ENCODE measurements around the gene DNHD1. TPM values are rescaled to one million over a fixed set of nuclear protein-coding genes. Genes with fewer than 3 reads are reported as not detected.

DNHD1 gene
- total and polyA plus RNA-seq, 2 of the 4 experiments (the other 2 are of a cell fraction), result 1.8 to 3.6 TPM

- H3K4me2 ChIP-seq (ENCODE audit: low read depth, low read length), result no peak overlapping the region
- dilution Hi-C loops (cut with HindIII; ENCODE audit: low sequenced_read_pairs, unreplicated experiment), result no loop called here
- H3K9me1 ChIP-seq (ENCODE audit: insufficient read depth, low read length), result peaks cover 7% of the 10 kb centered on the region; the same call in 1 of the 2 replicates
- H3K14ac ChIP-seq (replicated peaks; ENCODE audit: low read depth, low read length), result no peak overlapping the region
- no peak overlapping the region for H2BK15ac ChIP-seq (ENCODE audit: low read depth, low read length)
- intact Hi-C loops (cut with micrococcal nuclease), result no loop called here
- DNase-seq (no peak), ATAC-seq (ENCODE audit: low read depth) (no peak)
- H3K4me1 ChIP-seq (ENCODE audit: control insufficient read depth, insufficient read depth, low read length), result no peaks in the 10 kb centered on the region
- no peak overlapping the region for H3K56ac ChIP-seq (ENCODE audit: extremely low read depth, insufficient read depth, low read length)
- H2AK5ac ChIP-seq (ENCODE audit: low read depth, low read length), result no peak overlapping the region
- H4K20me1 ChIP-seq (ENCODE audit: insufficient read depth, low read length), result no peaks in the 10 kb centered on the region
- ChIA-PET CTCF (no interaction called here), POLR2A (ENCODE audit: unreplicated experiment) (no interaction called here)
- H2BK5ac ChIP-seq (ENCODE audit: low read depth, low read length, poor library complexity, severe bottlenecking), result no peak overlapping the region
- H2AFZ ChIP-seq (replicated peaks; ENCODE audit: low read length, poor library complexity), result no peak overlapping the region
- H4K8ac ChIP-seq (ENCODE audit: low read depth in 2 of 2, low read length in 2 of 2), result no peak overlapping the region
- H4K91ac ChIP-seq (ENCODE audit: insufficient read depth, low read depth, low read length), result no peak overlapping the region
- no peak overlapping the region for H3K27ac ChIP-seq (ENCODE audit: insufficient read depth, low read length)
- peak overlapping the region; percentile 48 for H2AK9ac ChIP-seq (replicated peaks; ENCODE audit: low read depth, low read length, poor library complexity)
- in situ Hi-C loops (cut with MboI; ENCODE audit: low sequenced_read_pairs), result no loop called here
- H3K18ac ChIP-seq (ENCODE audit: low read depth, low read length), result no peak overlapping the region
- TF ChIP-seq, protein P1, sequence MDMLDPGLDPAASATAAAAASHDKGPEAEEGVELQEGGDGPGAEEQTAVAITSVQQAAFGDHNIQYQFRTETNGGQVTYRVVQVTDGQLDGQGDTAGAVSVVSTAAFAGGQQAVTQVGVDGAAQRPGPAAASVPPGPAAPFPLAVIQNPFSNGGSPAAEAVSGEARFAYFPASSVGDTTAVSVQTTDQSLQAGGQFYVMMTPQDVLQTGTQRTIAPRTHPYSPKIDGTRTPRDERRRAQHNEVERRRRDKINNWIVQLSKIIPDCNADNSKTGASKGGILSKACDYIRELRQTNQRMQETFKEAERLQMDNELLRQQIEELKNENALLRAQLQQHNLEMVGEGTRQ (IDR thresholded peaks at IDR 0.05; ENCODE audit: low read depth, low read length), result no peak
- no peak for TF ChIP-seq CEBPB (IDR thresholded peaks at IDR 0.05; ENCODE audit: low read depth, low read length)
- TF ChIP-seq SMC3 (IDR thresholded peaks at IDR 0.05; ENCODE audit: low read depth, low read length), result no peak
- TF ChIP-seq RAD21 (IDR thresholded peaks at IDR 0.05; ENCODE audit: low read length), result no peak
- no peak for TF ChIP-seq CHD1 (IDR thresholded peaks at IDR 0.05; ENCODE audit: low read depth, low read length)
- no peak for TF ChIP-seq ELK1 (IDR thresholded peaks at IDR 0.05; ENCODE audit: borderline replicate concordance, low read depth, low read length)
- no peak for TF ChIP-seq MXI1 (IDR thresholded peaks at IDR 0.05; ENCODE audit: borderline replicate concordance, low read depth, low read length)
- no peak for TF ChIP-seq CTCF (conservative IDR thresholded peaks at IDR 0.05; ENCODE audit: low read depth, low read length)
- no peak for TF ChIP-seq FOS (IDR thresholded peaks at IDR 0.05; ENCODE audit: low read depth, low read length)
- no peak for TF ChIP-seq NFE2L2 (IDR thresholded peaks at IDR 0.05; ENCODE audit: low read depth, low read length)
- no peak for TF ChIP-seq BHLHE40 (IDR thresholded peaks at IDR 0.05; ENCODE audit: low read depth, low read length)
- TF ChIP-seq MAZ (IDR thresholded peaks at IDR 0.05; ENCODE audit: borderline replicate concordance, low read depth, low read length), result no peak
- TF ChIP-seq MAFK (IDR thresholded peaks at IDR 0.05; ENCODE audit: low read depth, low read length), result no peak
- TF ChIP-seq POLR2A (IDR thresholded peaks at IDR 0.05; ENCODE audit: low read depth, low read length), result no peak
- no peaks in the 10 kb centered on the region for H3K27me3 ChIP-seq (ENCODE audit: control insufficient read depth, insufficient read depth, low read length)
- no peak overlapping the region for H2BK120ac ChIP-seq (ENCODE audit: low read depth, low read length)
- 94% methylated on average over 5 of the region's 6 CpGs; no CpG with 5 or more reads in 1 of the 2 experiments for WGBS, 2 experiments (ENCODE audit: extremely low coverage in 2 of 2, insufficient read length in 1 of 2)
- H3K9me3 ChIP-seq (ENCODE audit: control insufficient read depth, insufficient read depth, low read length), result no peaks in the 10 kb centered on the region
- no peak overlapping the region for H4K5ac ChIP-seq (ENCODE audit: low read depth, low read length)
- H3K4me3 ChIP-seq (ENCODE audit: insufficient read depth, low read depth, low read length), result no peak overlapping the region
- no peaks in the 10 kb centered on the region for H3K79me1 ChIP-seq (ENCODE audit: low read depth in 1 of 2, low read length in 2 of 2)
- H3K36me3 ChIP-seq (ENCODE audit: control insufficient read depth, insufficient read depth, low read length), result 0 out of 2 replicates have a peak, but pooled peaks cover 4% of the 10 kb centered on the region
- no TSS peak for BruUV-seq (replicated peaks)
- H3K4ac ChIP-seq (ENCODE audit: low read depth, low read length), result no peak overlapping the region
- H3K9ac ChIP-seq (ENCODE audit: low read depth, low read length), result no peak overlapping the region
- no peak overlapping the region for H2BK20ac ChIP-seq (ENCODE audit: low read depth, low read length)
- no peak overlapping the region for H3K23ac ChIP-seq (ENCODE audit: low read depth, low read length)
These were observed 50.1 kb downstream of the DNHD1 start for GRCh38 chr11:6547177-6547576.
